H1 (cell line): ENCODE data around the gene SPRN. TPM values are rescaled to one million over a fixed set of nuclear protein-coding genes. Genes with fewer than 3 reads are reported as not detected.

Source experiments
- CTCF ChIA-PET: fragments of 300-600 bp; sonication (Branson Sonifier 250); formaldehyde crosslinking; loops from one replicate; lab custom pipeline; 2021; ENCODE audit not compliant: partially characterized antibody; lab: Charles Lee
- POLR2A ChIA-PET: fragments of 300-600 bp; sonication (Branson Sonifier 250); formaldehyde crosslinking; loops from one replicate; lab custom pipeline; 2021; ENCODE audit warnings: inconsistent platforms; ENCODE audit not compliant: partially characterized antibody; lab: Charles Lee
- DNase-seq, 2 experiments: peaks; one replicate each; pipeline versions ENCODE4 v3.0.0 to v3.0.0-alpha.2; 2010 to 2022; ENCODE audit warnings: low spot score in 2 of 2, low read depth in 1 of 2, mixed read lengths in 1 of 2
- FAIRE-seq: peaks from 2 replicates; lab custom pipeline; 2011; peaks lifted over from hg19 to GRCh38; lab: Jason Lieb, UNC
- H2AFZ ChIP-seq: 2 replicates; pipeline ENCODE4 v1.8.1; 2012; ENCODE audit warnings: low read length, inconsistent platforms
- H2AK5ac ChIP-seq: 2 replicates; pipeline ENCODE4 v1.6.1; 2013; ENCODE audit warnings: low read depth, low read length
- H2BK120ac ChIP-seq: replicated peaks from 2 replicates; pipeline ENCODE3; 2013; ENCODE audit warnings: low read depth, low read length, inconsistent platforms
- H2BK12ac ChIP-seq: 2 replicates; pipeline ENCODE4 v1.6.1; 2013; ENCODE audit warnings: low read depth, low read length
- H2BK15ac ChIP-seq: 2 replicates; pipeline ENCODE4 v1.6.1; 2013; ENCODE audit warnings: low read length
- H2BK20ac ChIP-seq: 2 replicates; pipeline ENCODE4 v1.6.1; 2013; ENCODE audit warnings: low read length
- H2BK5ac ChIP-seq: 2 replicates; pipeline ENCODE4 v1.6.1; 2013; ENCODE audit warnings: low read depth, low read length
- H3K14ac ChIP-seq: 2 replicates; pipeline ENCODE4 v1.6.1; 2013; ENCODE audit warnings: inconsistent platforms; ENCODE audit not compliant: insufficient read length
- H3K18ac ChIP-seq: 2 replicates; pipeline ENCODE4 v1.6.1; 2013; ENCODE audit warnings: low read length; ENCODE audit errors: extremely low read depth
- H3K23ac ChIP-seq: 2 replicates; pipeline ENCODE4 v1.6.1; 2013; ENCODE audit warnings: inconsistent platforms; ENCODE audit not compliant: insufficient read length
- H3K23me2 ChIP-seq: 2 replicates; pipeline ENCODE4 v1.6.1; 2013; ENCODE audit warnings: low read depth, low read length
- H3K27ac ChIP-seq: 2 replicates; pipeline ENCODE4 v1.6.1; 2011; ENCODE audit warnings: low read depth, low read length, inconsistent platforms
- H3K27me3 ChIP-seq, 4 experiments: replicated peaks in 1 of 4; 1 replicate in 1 of 4; 2 replicates in 3 of 4; pipeline versions ENCODE4 v1.6.1 to v1.8.1; 2011 to 2013; ENCODE audit warnings: low read length in 3 of 4, mild to moderate bottlenecking in 3 of 4, inconsistent platforms in 2 of 4, mixed read lengths in 2 of 4, moderate library complexity in 1 of 4; ENCODE audit not compliant: control insufficient read depth in 3 of 4, insufficient read depth in 3 of 4; ENCODE audit errors: extremely low read depth in 1 of 4
- H3K36me3 ChIP-seq, 4 experiments: 2 replicates each; pipeline versions ENCODE4 v1.6.1 to v1.8.1; 2011 to 2013; ENCODE audit warnings: mild to moderate bottlenecking in 4 of 4, low read length in 3 of 4, moderate library complexity in 2 of 4, control low read depth in 1 of 4, inconsistent platforms in 1 of 4; ENCODE audit not compliant: insufficient read depth in 4 of 4, control insufficient read depth in 2 of 4
- H3K4ac ChIP-seq: replicated peaks from 2 replicates; pipeline ENCODE3; 2013; ENCODE audit warnings: low read length, low read depth, mixed read lengths, inconsistent platforms; ENCODE audit not compliant: insufficient read length
- H3K4me1 ChIP-seq, 4 experiments: replicated peaks in 1 of 4; 1 replicate in 1 of 4; 2 replicates in 3 of 4; pipeline versions ENCODE4 v1.6.1 to v1.8.1; 2011 to 2013; ENCODE audit warnings: low read length in 3 of 4, inconsistent platforms in 2 of 4, mixed read lengths in 1 of 4; ENCODE audit not compliant: insufficient read depth in 4 of 4, control insufficient read depth in 3 of 4
- H3K4me2 ChIP-seq, 2 experiments: 2 replicates each; pipeline versions ENCODE4 v1.6.1 to v1.8.1; 2011 to 2013; ENCODE audit warnings: low read depth in 2 of 2, low read length in 2 of 2, control low read depth in 1 of 2, inconsistent platforms in 1 of 2, mild to moderate bottlenecking in 1 of 2; ENCODE audit not compliant: insufficient read depth in 1 of 2
- H3K4me3 ChIP-seq, 4 experiments: fragments of 200-600, 300-600 bp in 1 of 4; sonication (generic), shearing (Covaris generic), sonication (Bioruptor Twin) in 1 of 4; 2 replicates each; pipeline versions ENCODE4 v1.5.1 to v1.8.1; 2011 to 2016; ENCODE audit warnings: low read length in 4 of 4, low read depth in 3 of 4, control low read depth in 2 of 4, inconsistent platforms in 2 of 4, mild to moderate bottlenecking in 2 of 4, mixed read lengths in 1 of 4, moderate library complexity in 1 of 4; ENCODE audit not compliant: insufficient read depth in 2 of 4; ENCODE audit errors: extremely low read depth in 1 of 4
- H3K56ac ChIP-seq: replicated peaks from 2 replicates; pipeline ENCODE3; 2013; ENCODE audit warnings: low read depth, mild to moderate bottlenecking, mixed read lengths, low read length, inconsistent platforms; ENCODE audit not compliant: insufficient read length
- H3K79me1 ChIP-seq: 2 replicates; pipeline ENCODE4 v1.6.1; 2013; ENCODE audit warnings: low read depth, low read length, control low read depth
- H3K79me2 ChIP-seq, 2 experiments: 2 replicates each; pipeline versions ENCODE4 v1.6.1 to v1.8.1; 2012 to 2013; ENCODE audit warnings: low read length in 2 of 2, mild to moderate bottlenecking in 2 of 2, inconsistent platforms in 1 of 2; ENCODE audit not compliant: insufficient read depth in 2 of 2, control insufficient read depth in 1 of 2
- H3K9ac ChIP-seq, 4 experiments: replicated peaks in 1 of 4; 1 replicate in 1 of 4; 2 replicates in 3 of 4; pipeline versions ENCODE4 v1.6.1 to v1.8.1; 2011 to 2013; ENCODE audit warnings: low read depth in 3 of 4, low read length in 3 of 4, control low read depth in 2 of 4, mild to moderate bottlenecking in 2 of 4, moderate library complexity in 2 of 4, inconsistent platforms in 1 of 4; ENCODE audit errors: extremely low read depth in 1 of 4
- H3K9me3 ChIP-seq, 2 experiments: 2 replicates each; pipeline versions ENCODE4 v1.6.1 to v1.8.1; 2012 to 2013; ENCODE audit warnings: mild to moderate bottlenecking in 2 of 2, moderate library complexity in 2 of 2, control low read depth in 1 of 2, inconsistent platforms in 1 of 2, low read depth in 1 of 2, low read length in 1 of 2, mixed read lengths in 1 of 2; ENCODE audit not compliant: insufficient read depth in 2 of 2
- H4K20me1 ChIP-seq, 2 experiments: replicated peaks in 1 of 2; 2 replicates each; pipeline versions ENCODE3 to v1.8.1; 2011 to 2013; ENCODE audit warnings: inconsistent platforms in 2 of 2, low read length in 2 of 2, mild to moderate bottlenecking in 1 of 2; ENCODE audit not compliant: insufficient read depth in 2 of 2, control insufficient read depth in 1 of 2
- H4K5ac ChIP-seq: 2 replicates; pipeline ENCODE4 v1.6.1; 2013; ENCODE audit warnings: low read length, low read depth, mixed read lengths, inconsistent platforms; ENCODE audit not compliant: insufficient read length
- H4K8ac ChIP-seq: 2 replicates; pipeline ENCODE4 v1.8.0; 2013; ENCODE audit warnings: mild to moderate bottlenecking, moderate library complexity, low read length, inconsistent platforms; ENCODE audit not compliant: insufficient read depth; ENCODE audit errors: extremely low read depth
- H4K91ac ChIP-seq: replicated peaks from 2 replicates; pipeline ENCODE3; 2013; ENCODE audit warnings: low read length, mixed read lengths, inconsistent platforms; ENCODE audit not compliant: insufficient read length
- CEBPB ChIP-seq: IDR thresholded peaks from 2 replicates; pipeline ENCODE4 v1.6.1; 2012; ENCODE audit warnings: low read depth, low read length
- CTBP2 ChIP-seq: IDR thresholded peaks from 2 replicates; pipeline ENCODE4 v1.7.0; 2011; ENCODE audit warnings: borderline replicate concordance, mild to moderate bottlenecking, moderate library complexity, mixed read lengths, low read length; ENCODE audit not compliant: insufficient read depth, insufficient read length
- E2F6 ChIP-seq: IDR thresholded peaks from 2 replicates; pipeline ENCODE4 v1.6.1; 2012; ENCODE audit warnings: inconsistent platforms
- HDAC6 ChIP-seq: IDR thresholded peaks from one replicate; pipeline ENCODE4 v1.7.1; 2012; ENCODE audit warnings: low read depth, mild to moderate bottlenecking, inconsistent platforms, low read length, moderate library complexity
- JUND ChIP-seq: IDR thresholded peaks from 2 replicates; pipeline ENCODE4 v1.6.1; 2011; ENCODE audit warnings: mild to moderate bottlenecking, improper control_type of control experiment, low read length
- KDM4A ChIP-seq: IDR thresholded peaks from one replicate; pipeline ENCODE4 v1.7.1; 2012; ENCODE audit warnings: low read depth, mild to moderate bottlenecking, moderate library complexity, low read length, inconsistent platforms; ENCODE audit not compliant: severe bottlenecking
- NANOG ChIP-seq: IDR thresholded peaks from 2 replicates; pipeline ENCODE4 v1.6.1; 2011; ENCODE audit warnings: low read length, low read depth, mild to moderate bottlenecking, inconsistent platforms; ENCODE audit not compliant: insufficient read depth, poor library complexity, severe bottlenecking
- NRF1 ChIP-seq: IDR thresholded peaks from 2 replicates; pipeline ENCODE4 v1.6.1; 2011; ENCODE audit warnings: mild to moderate bottlenecking, low read depth, low read length, improper control_type of control experiment
- POU5F1 ChIP-seq: IDR thresholded peaks from 2 replicates; pipeline ENCODE4 v1.6.1; 2011; ENCODE audit warnings: low read depth, mild to moderate bottlenecking, low read length, moderate library complexity
- RAD21 ChIP-seq, 2 experiments: IDR thresholded peaks in 1 of 2; conservative IDR thresholded peaks in 1 of 2; 2 replicates each; pipeline ENCODE4 v1.6.1; 2011; ENCODE audit warnings: low read depth in 2 of 2, low read length in 2 of 2, improper control_type of control experiment in 1 of 2, inconsistent platforms in 1 of 2, mild to moderate bottlenecking in 1 of 2, moderate library complexity in 1 of 2
- RXRA ChIP-seq: IDR thresholded peaks from 2 replicates; pipeline ENCODE4 v1.6.1; 2011; ENCODE audit warnings: low read depth, mild to moderate bottlenecking, low read length, moderate library complexity; ENCODE audit not compliant: insufficient read depth
- SIN3A ChIP-seq, 2 experiments: IDR thresholded peaks in 1 of 2; conservative IDR thresholded peaks in 1 of 2; 2 replicates each; pipeline ENCODE4 v1.6.1; 2011 to 2012; ENCODE audit warnings: low read length in 2 of 2, improper control_type of control experiment in 1 of 2, low read depth in 1 of 2, mild to moderate bottlenecking in 1 of 2
- SIRT6 ChIP-seq: IDR thresholded peaks from one replicate; pipeline ENCODE4 v1.7.1; 2012; ENCODE audit warnings: low read length, inconsistent platforms
- SIX5 ChIP-seq: IDR thresholded peaks from 2 replicates; pipeline ENCODE4 v1.6.1; 2011; ENCODE audit warnings: mild to moderate bottlenecking, low read depth, low read length
- WGBS, 2 experiments: shearing (Covaris generic) in 1 of 2; methylation state at CpG; one replicate each; pipeline versions ENCODE4 v1.1.6 to v1.1.7; 2013 to 2015; ENCODE audit warnings: low lambda C conversion rate in 2 of 2, mixed read lengths in 2 of 2, inconsistent platforms in 1 of 2, low coverage in 1 of 2, missing lambda C conversion rate in 1 of 2; ENCODE audit not compliant: insufficient replicate concordance in 2 of 2, insufficient coverage in 1 of 2, insufficient read length in 1 of 2; ENCODE audit errors: extremely low coverage in 1 of 2, missing lambda C conversion rate in 1 of 2; 5-methylcytosine and 5-hydroxymethylcytosine counted together
- polyA plus RNA-seq, 7 experiments: library from polyadenylated mRNA; depleted of rRNA in 3 of 7; stranded (reverse) in 5 of 7; unstranded in 2 of 7; fragments of >200 nt in 5 of 7; fragments of 200-250 nt in 2 of 7; gene quantifications; 1 replicate in 5 of 7; 2 replicates in 1 of 7; 4 replicates in 1 of 7; pipeline versions ENCODE4 v1.2.1 to v1.2.3, GENCODE V29; 2011 to 2013; ENCODE audit warnings: missing spikeins in 2 of 7, mixed read lengths in 2 of 7
- total RNA-seq: library from RNA; stranded (reverse); fragmentation: NEBNext Ultra II Directional; extraction: Animal tissue kit (Norgen Biotek cat#: 25700); gene quantifications from 2 replicates; pipeline ENCODE4 v1.2.1, GENCODE V29; 2021

SPRN gene
- total and polyA plus RNA-seq, 2 of the 8 experiments (the other 6 are each of a cell fraction or from before 2014, with no cell fraction given), result 0.23 to 0.24 TPM

GRCh38 chr10:133461027-133461426 lies 36.6 kb upstream of the SPRN start:
- H3K36me3 ChIP-seq, result no peaks in the 10 kb centered on the region; a peak in 1 of 8 replicates
- no peak overlapping the region for H2BK12ac ChIP-seq
- no peak overlapping the region for H2AK5ac ChIP-seq
- H3K18ac ChIP-seq, result no peak overlapping the region
- H3K23me2 ChIP-seq, result no peaks in the 10 kb centered on the region
- H3K9me3 ChIP-seq, result peaks cover 70 to 89% of the 10 kb centered on the region in 2 experiments
- no peak overlapping the region for H2BK15ac ChIP-seq
- FAIRE-seq (no peak), DNase-seq (no peak)
- 92% methylated on average over 7 of the region's 7 CpGs; no CpG with 5 or more reads in 1 of the 2 experiments for WGBS, 2 experiments
- no peak overlapping the region for H2AFZ ChIP-seq
- no peaks in the 10 kb centered on the region for H3K79me1 ChIP-seq
- H2BK120ac ChIP-seq, result no peak overlapping the region
- no peak overlapping the region for H3K4ac ChIP-seq
- H2BK5ac ChIP-seq, result no peak overlapping the region
- no peaks in the 10 kb centered on the region for H3K4me1 ChIP-seq
- H3K27ac ChIP-seq, result no peak overlapping the region
- ChIA-PET POLR2A (no interaction called here), CTCF (interaction anchor here (0.5 kb wide), 1 partner anchor 11 kb away, joined by 4 read pairs; no protein-coding TSS in a partner anchor)
- no peaks in the 10 kb centered on the region for H3K79me2 ChIP-seq
- H3K14ac ChIP-seq, result no peak overlapping the region
- no peaks in the 10 kb centered on the region for H4K20me1 ChIP-seq
- H3K27me3 ChIP-seq, result no peaks in the 10 kb centered on the region
- no peak overlapping the region for H2BK20ac ChIP-seq
- H4K5ac ChIP-seq, result no peak overlapping the region
- H3K9ac ChIP-seq, result no peak overlapping the region
- H3K4me2 ChIP-seq, result no peak overlapping the region
- no peak overlapping the region for H3K56ac ChIP-seq
- no peak overlapping the region for H4K8ac ChIP-seq
- H3K23ac ChIP-seq, result no peak overlapping the region
- no peak overlapping the region for H3K4me3 ChIP-seq
- H4K91ac ChIP-seq, result no peak overlapping the region
- TF ChIP-seq E2F6, result no peak
- TF ChIP-seq RAD21 (IDR thresholded peaks at IDR 0.05 in 1 of 2, conservative IDR thresholded peaks at IDR 0.05 in 1 of 2; ENCODE audit: low read depth in 2 of 2, low read length in 2 of 2), result no peak
- no peak for TF ChIP-seq POU5F1
- no peak for TF ChIP-seq CTBP2
- no peak for TF ChIP-seq SIN3A (conservative IDR thresholded peaks at IDR 0.05 in 1 of 2, IDR thresholded peaks at IDR 0.05 in 1 of 2; ENCODE audit: low read depth in 1 of 2, low read length in 2 of 2)
- no peak for TF ChIP-seq NANOG
- no peak for TF ChIP-seq RXRA
- TF ChIP-seq JUND, result no peak
- TF ChIP-seq NRF1, result no peak
- no peak for TF ChIP-seq CEBPB
- TF ChIP-seq KDM4A, result no peak
- no peak for TF ChIP-seq HDAC6
- TF ChIP-seq SIRT6, result no peak
- no peak for TF ChIP-seq SIX5
